Lung (tissue), 12 donors: ENCODE data around the gene GOLGA7B. TPM values are rescaled to one million over a fixed set of nuclear protein-coding genes. Genes with fewer than 3 reads are reported as not detected.

Experiments
- ATAC-seq: fragments of 200-7000 bp; cut with Tn5 transposase; one replicate; pipeline ENCODE4 v1.9.1; 2020; ENCODE audit warnings: moderate number of reproducible peaks; ENCODE audit not compliant: insufficient read depth, low FRiP score
- DNase-seq, 3 donors: peaks; one replicate each; pipeline ENCODE4 v3.0.0-alpha.2; 2013 to 2017
- H3K27ac ChIP-seq, 2 donors: one replicate each; pipeline ENCODE4 v1.5.1; 2013; ENCODE audit warnings: mild to moderate bottlenecking in 2 of 2, moderate library complexity in 2 of 2, control low read depth in 1 of 2, inconsistent platforms in 1 of 2, low read depth in 1 of 2, low read length in 1 of 2
- H3K27me3 ChIP-seq, 3 donors: one replicate each; pipeline ENCODE4 v1.5.1; 2013; ENCODE audit warnings: low read length in 2 of 3; ENCODE audit not compliant: control insufficient read depth in 3 of 3, insufficient read depth in 3 of 3
- H3K36me3 ChIP-seq, 4 donors: one replicate each; pipeline ENCODE4 v1.5.1; 2013; ENCODE audit warnings: low read length in 4 of 4, mild to moderate bottlenecking in 1 of 4, moderate library complexity in 1 of 4; ENCODE audit not compliant: control insufficient read depth in 4 of 4, insufficient read depth in 4 of 4
- H3K4me1 ChIP-seq, 5 donors: one replicate each; pipeline ENCODE4 v1.5.1; 2013; ENCODE audit warnings: low read length in 5 of 5, mild to moderate bottlenecking in 2 of 5, moderate library complexity in 1 of 5; ENCODE audit not compliant: control insufficient read depth in 5 of 5, insufficient read depth in 5 of 5
- H3K4me3 ChIP-seq: one replicate; pipeline ENCODE4 v1.5.1; 2013; ENCODE audit warnings: mild to moderate bottlenecking, control low read depth, moderate library complexity
- H3K9ac ChIP-seq, 2 donors: one replicate each; pipeline ENCODE4 v1.5.1; 2013; ENCODE audit warnings: low read length in 2 of 2, control low read depth in 1 of 2; ENCODE audit not compliant: insufficient read depth in 1 of 2
- H3K9me3 ChIP-seq, 4 donors: one replicate each; pipeline ENCODE4 v1.5.1; 2013; ENCODE audit warnings: low read length in 3 of 4, mild to moderate bottlenecking in 1 of 4, moderate library complexity in 1 of 4; ENCODE audit not compliant: control insufficient read depth in 4 of 4, insufficient read depth in 3 of 4
- WGBS, 2 donors: extraction: QIAGEN DNeasy Blood & Tissue Kit; methylation state at CpG; one replicate each; pipeline ENCODE4 v1.1.7; 2013; 5-methylcytosine and 5-hydroxymethylcytosine counted together
- polyA plus RNA-seq, 2 donors: library from polyadenylated mRNA; stranded (reverse); fragments of 200-250 nt; gene quantifications; one replicate each; pipeline ENCODE4 v1.2.1, GENCODE V29; 2013
- total RNA-seq, 2 donors: library from RNA; depleted of rRNA in 1 of 2; stranded (reverse); fragments of >200 nt in 1 of 2; gene quantifications; one replicate each; pipeline ENCODE4 v1.2.1, GENCODE V29; 2014 to 2021
- TF ChIP-seq, protein P1 (sequence below): IDR thresholded peaks from 2 replicates; pipeline ENCODE4 v1.5.1; 2012; ENCODE audit warnings: mild to moderate bottlenecking; ENCODE audit errors: control extremely low read depth, extremely low read depth
- donor health status: control.
- donor health status: control.
- donor health status: Bipolar disorder and iron deficiency.
- donor health status: healthy.
- donor health status: DM: yes; HTN: yes; CAD: no.

GOLGA7B gene
- total and polyA plus RNA-seq, 4 donors: 0.23 to 1.2 (median 0.74) TPM

DNA sequence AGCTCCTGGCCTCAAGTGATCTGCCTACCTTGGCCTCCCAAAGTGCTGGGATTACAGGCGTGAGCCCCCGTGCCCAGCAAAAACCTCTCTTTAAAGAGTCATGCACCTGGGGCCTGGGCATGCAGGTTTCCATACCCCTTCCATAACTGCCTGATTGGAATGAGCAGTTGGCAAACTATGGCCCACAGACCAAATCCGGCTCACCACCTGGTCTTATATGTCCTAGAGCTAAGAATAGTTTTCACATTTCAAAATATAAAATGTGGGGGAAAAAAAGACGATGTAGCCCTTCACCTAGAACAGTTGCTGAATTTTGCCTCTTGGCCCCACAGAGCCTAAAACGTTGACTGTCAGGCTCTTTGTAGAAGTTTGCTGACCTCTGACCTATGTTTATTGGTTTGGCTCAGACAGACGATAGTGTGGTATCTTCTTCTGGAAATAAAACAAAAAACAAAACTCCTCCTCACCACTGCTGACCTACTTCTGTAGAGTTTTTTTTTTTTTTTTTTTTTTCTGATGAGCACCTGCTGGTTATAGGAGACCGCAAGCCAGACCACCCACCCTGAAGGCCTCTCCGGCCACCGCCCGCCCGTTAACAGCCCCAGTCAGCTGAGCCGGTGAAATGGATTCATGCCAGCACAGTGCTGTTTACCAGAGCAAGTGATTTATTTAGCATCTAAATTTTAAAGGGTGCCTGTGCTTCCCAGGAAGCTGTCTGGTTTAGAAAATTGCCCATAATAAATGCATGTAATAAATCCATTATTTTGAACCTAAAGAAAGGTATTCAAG lies 44.4 kb upstream of the GOLGA7B start:
- no peak for ATAC-seq
- 76 to 79% methylated on average over 12 of the region's 12 CpGs for WGBS, 2 donors
- no peak overlapping the region for H3K27ac ChIP-seq
- H3K36me3 ChIP-seq: no peaks in the 10 kb centered on the region
- no peaks in the 10 kb centered on the region for H3K9me3 ChIP-seq
- H3K4me1 ChIP-seq: no peaks in the 10 kb centered on the region
- no peak overlapping the region for H3K9ac ChIP-seq
- no peak for DNase-seq
- peaks cover 0 to 3% (median 2%) of the 10 kb centered on the region in 3 donors for H3K27me3 ChIP-seq
- TF ChIP-seq, protein P1, sequence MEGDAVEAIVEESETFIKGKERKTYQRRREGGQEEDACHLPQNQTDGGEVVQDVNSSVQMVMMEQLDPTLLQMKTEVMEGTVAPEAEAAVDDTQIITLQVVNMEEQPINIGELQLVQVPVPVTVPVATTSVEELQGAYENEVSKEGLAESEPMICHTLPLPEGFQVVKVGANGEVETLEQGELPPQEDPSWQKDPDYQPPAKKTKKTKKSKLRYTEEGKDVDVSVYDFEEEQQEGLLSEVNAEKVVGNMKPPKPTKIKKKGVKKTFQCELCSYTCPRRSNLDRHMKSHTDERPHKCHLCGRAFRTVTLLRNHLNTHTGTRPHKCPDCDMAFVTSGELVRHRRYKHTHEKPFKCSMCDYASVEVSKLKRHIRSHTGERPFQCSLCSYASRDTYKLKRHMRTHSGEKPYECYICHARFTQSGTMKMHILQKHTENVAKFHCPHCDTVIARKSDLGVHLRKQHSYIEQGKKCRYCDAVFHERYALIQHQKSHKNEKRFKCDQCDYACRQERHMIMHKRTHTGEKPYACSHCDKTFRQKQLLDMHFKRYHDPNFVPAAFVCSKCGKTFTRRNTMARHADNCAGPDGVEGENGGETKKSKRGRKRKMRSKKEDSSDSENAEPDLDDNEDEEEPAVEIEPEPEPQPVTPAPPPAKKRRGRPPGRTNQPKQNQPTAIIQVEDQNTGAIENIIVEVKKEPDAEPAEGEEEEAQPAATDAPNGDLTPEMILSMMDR: no peak
- no peak overlapping the region for H3K4me3 ChIP-seq

DNA sequence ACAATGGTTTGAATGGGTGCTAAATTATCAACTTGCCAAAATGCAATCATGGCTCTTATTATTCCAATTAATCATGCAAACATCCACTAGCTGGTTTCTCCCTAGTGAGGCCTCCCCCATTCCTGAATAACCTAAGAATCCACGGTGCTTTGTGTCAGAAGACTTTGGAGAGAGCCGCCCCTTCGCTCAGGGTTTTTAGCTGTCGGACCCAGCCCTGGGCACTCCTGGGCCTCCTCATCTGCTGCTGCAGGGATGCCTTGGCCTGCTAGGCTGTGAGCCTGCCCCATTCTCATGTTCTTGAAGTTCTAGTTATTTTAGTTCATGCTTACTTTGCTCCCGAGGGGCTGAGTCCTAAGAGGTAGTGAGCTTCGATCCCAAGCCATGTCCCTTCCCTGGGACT lies 43.7 kb upstream of the GOLGA7B start:
- H3K27ac ChIP-seq: no peak overlapping the region
- H3K36me3 ChIP-seq: no peaks in the 10 kb centered on the region
- ATAC-seq (no peak), DNase-seq (no peak)
- H3K4me3 ChIP-seq: no peak overlapping the region
- no peaks in the 10 kb centered on the region for H3K4me1 ChIP-seq
- 84 to 88% methylated on average over 6 of the region's 6 CpGs for WGBS, 2 donors
- TF ChIP-seq, protein P1: no peak
- peaks cover 0 to 2% (median 0%) of the 10 kb centered on the region in 3 donors for H3K27me3 ChIP-seq
- H3K9me3 ChIP-seq: no peaks in the 10 kb centered on the region
- no peak overlapping the region for H3K9ac ChIP-seq

DNA sequence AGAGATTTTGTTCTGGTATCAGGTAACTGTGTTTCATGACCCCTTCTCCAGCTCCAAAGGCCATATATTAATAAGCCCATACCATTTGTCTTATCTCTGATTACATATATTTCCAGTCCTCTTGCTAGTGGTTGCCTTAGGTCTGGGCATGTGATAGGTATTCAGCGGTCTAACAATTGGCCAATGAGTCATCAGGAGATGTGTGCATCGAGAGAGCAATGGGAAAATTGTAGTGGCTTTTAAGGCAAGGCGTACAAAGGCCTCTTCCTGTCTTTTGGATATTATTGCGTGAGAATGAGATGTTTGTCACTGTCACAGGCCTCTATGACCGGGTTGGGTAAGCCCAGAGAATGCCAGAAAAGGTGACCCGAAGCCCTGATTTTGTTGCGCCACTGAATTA lies 39.2 kb upstream of the GOLGA7B start:
- Histone ChIP-seq H3K27me3 (peaks cover 0 to 7% (median 2%) of the 10 kb centered on the region in 3 donors), H3K9ac (no peak overlapping the region), H3K36me3 (no peaks in the 10 kb centered on the region), H3K9me3 (no peaks in the 10 kb centered on the region), H3K4me1 (no peaks in the 10 kb centered on the region), H3K4me3 (no peak overlapping the region), H3K27ac (no peak overlapping the region)
- DNase-seq (no peak), ATAC-seq (no peak)
- WGBS, 2 donors: 76 to 78% methylated on average over 7 of the region's 7 CpGs
- TF ChIP-seq, protein P1: no peak
